BE2C (cell line): ENCODE data around the gene MAP7D1.

Experiments used
- DNase-seq: peaks from one replicate; pipeline ENCODE4 v3.0.0-alpha.2; 2020
- H3K27me3 ChIP-seq: fragments of 250-450 bp; sonication (Bioruptor Pico); 2 replicates; pipeline ENCODE4 v1.5.1; 2020; ENCODE audit warnings: mild to moderate bottlenecking
- H3K36me3 ChIP-seq: fragments of 250-450 bp; sonication (Bioruptor Pico); 2 replicates; pipeline ENCODE4 v1.5.1; 2020; ENCODE audit warnings: mild to moderate bottlenecking
- H3K4me1 ChIP-seq: fragments of 250-450 bp; sonication (Bioruptor Pico); 2 replicates; pipeline ENCODE4 v1.5.1; 2020
- H3K4me3 ChIP-seq: 2 replicates; pipeline ENCODE4 v1.5.1; 2011; ENCODE audit warnings: low read depth, low read length
- H3K9me3 ChIP-seq: fragments of 250-450 bp; sonication (Bioruptor Pico); 2 replicates; pipeline ENCODE4 v1.5.1; 2020
- CTCF ChIP-seq: IDR thresholded peaks from 2 replicates; pipeline ENCODE4 v1.5.1; 2012; ENCODE audit warnings: mild to moderate bottlenecking, low read depth, low read length

The MAP7D1 gene

DNA sequence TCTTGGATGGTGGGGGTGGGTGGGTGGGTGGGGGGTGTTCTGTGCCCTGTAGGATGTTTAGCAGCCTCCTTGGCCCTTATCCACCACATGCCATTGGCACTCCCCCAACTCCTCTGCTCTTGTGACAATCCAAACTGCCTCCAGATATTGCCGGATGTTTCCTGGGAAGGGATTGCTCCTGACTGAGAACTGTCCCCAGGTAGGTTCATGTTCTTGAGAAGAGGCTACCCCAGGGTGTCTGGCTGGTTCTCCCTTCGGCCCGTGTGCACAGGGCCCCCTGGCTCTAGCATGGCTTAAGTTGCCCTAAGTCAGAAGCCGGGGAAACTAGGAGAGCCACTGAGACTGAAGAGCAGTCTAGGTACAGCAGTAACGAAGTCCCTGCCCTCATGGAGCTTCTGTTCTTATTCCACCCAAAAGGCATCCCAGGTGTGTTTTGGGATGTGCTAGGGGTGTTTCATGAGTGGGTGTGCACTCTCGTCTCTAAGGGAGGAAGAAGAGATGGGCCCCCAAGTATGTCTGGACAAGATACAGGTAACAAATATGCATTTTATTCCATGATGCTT, 48.5 kb downstream of the MAP7D1 start:
- no peak for DNase-seq
- H3K4me3 ChIP-seq = no peak overlapping the region
- H3K27me3 ChIP-seq = no peaks in the 10 kb centered on the region
- TF ChIP-seq CTCF = no peak
- no peaks in the 10 kb centered on the region for H3K9me3 ChIP-seq
- H3K36me3 ChIP-seq = no peaks in the 10 kb centered on the region
- H3K4me1 ChIP-seq = no peaks in the 10 kb centered on the region

GRCh38 chr1:36206323-36206858, 50.4 kb downstream of the MAP7D1 start:
- Histone ChIP-seq H3K9me3 (no peaks in the 10 kb centered on the region), H3K27me3 (no peaks in the 10 kb centered on the region), H3K36me3 (no peaks in the 10 kb centered on the region), H3K4me1 (no peaks in the 10 kb centered on the region), H3K4me3 (no peak overlapping the region)
- DNase-seq = no peak
- TF ChIP-seq CTCF = no peak

DNA sequence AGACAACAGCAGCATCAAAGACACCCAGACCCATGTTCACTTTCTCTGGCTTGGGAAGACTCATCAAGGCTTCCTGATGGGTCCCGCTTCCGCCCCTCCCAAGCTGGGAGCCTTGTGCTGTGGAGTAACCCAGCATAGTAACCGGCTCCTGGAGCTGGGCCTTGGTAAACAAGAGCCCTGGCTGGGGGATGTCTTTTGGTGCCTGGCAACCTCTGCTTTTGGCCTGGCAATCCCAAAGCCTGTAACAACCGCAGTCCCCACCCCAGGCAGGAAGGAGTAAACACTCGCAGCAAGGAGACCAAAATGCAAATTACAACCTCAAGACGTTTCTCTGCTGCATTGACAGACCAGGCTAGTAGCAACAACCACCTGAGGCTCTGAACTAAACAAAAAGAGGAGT, 51.4 kb downstream of the MAP7D1 start:
- no peaks in the 10 kb centered on the region for H3K4me1 ChIP-seq
- no peaks in the 10 kb centered on the region for H3K27me3 ChIP-seq
- H3K4me3 ChIP-seq = no peak overlapping the region
- H3K9me3 ChIP-seq = no peaks in the 10 kb centered on the region
- no peak for DNase-seq
- H3K36me3 ChIP-seq = no peaks in the 10 kb centered on the region
- no peak for TF ChIP-seq CTCF

GRCh38 chr1:36208978-36209703, 53.2 kb downstream of the MAP7D1 start:
- TF ChIP-seq CTCF = no peak
- H3K27me3 ChIP-seq = no peaks in the 10 kb centered on the region
- no peak overlapping the region for H3K4me3 ChIP-seq
- no peaks in the 10 kb centered on the region for H3K9me3 ChIP-seq
- DNase-seq = no peak
- no peaks in the 10 kb centered on the region for H3K36me3 ChIP-seq
- H3K4me1 ChIP-seq = no peaks in the 10 kb centered on the region

- no peaks in the 10 kb centered on the region for H3K9me3 ChIP-seq
- H3K27me3 ChIP-seq = no peaks in the 10 kb centered on the region
- H3K4me1 ChIP-seq = no peaks in the 10 kb centered on the region
- no peaks in the 10 kb centered on the region for H3K36me3 ChIP-seq
- no peak for DNase-seq
- H3K4me3 ChIP-seq = no peak overlapping the region
- TF ChIP-seq CTCF = no peak
Observed at GRCh38 chr1:36211307-36211706, 55.3 kb downstream of the MAP7D1 start.

DNA sequence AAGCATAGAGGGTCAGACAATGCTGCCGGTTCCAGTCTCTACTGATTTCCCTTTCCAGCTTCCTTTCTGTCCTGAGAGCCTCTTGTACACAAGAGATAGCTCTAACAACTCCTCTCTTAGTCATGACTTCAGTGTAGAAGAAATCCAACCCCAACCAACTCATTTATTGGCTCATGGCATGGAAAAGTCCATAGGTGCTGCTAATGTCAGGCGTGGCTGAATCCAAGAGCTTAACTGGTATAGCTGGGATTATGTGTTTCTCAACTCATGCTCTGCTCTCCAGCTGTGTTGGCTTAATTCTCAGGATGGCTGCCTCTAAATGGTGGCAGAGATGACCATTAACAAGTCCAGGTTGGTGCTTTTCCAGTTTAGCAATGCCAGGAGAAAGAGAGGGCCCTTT, 55.9 kb downstream of the MAP7D1 start:
- Histone ChIP-seq H3K4me3 (no peak overlapping the region), H3K9me3 (no peaks in the 10 kb centered on the region), H3K36me3 (no peaks in the 10 kb centered on the region), H3K27me3 (no peaks in the 10 kb centered on the region), H3K4me1 (no peaks in the 10 kb centered on the region)
- DNase-seq = no peak
- TF ChIP-seq CTCF = no peak
